Lower lobe of right lung (tissue), 2 donors: ENCODE measurements around the gene THSD8. TPM values are rescaled to one million over a fixed set of nuclear protein-coding genes. Genes with fewer than 3 reads are reported as not detected.
A peak's percentile ranks its signal among the peaks of the same experiment; 100 is the strongest.

ENCODE experiments used
- ATAC-seq, 2 donors: fragments of 200-7000 bp; cut with Tn5 transposase; one replicate each; pipeline ENCODE4 v1.9.1; 2020 to 2022; ENCODE audit warnings: mild to moderate bottlenecking in 2 of 2, moderate library complexity in 2 of 2
- DNase-seq: peaks from one replicate; pipeline ENCODE4 v3.0.0-alpha.2; 2020
- H3K27ac ChIP-seq: fragments of 200-600 bp; one replicate; pipeline ENCODE4 v1.8.0; 2022
- H3K27me3 ChIP-seq: fragments of 200-600 bp; one replicate; pipeline ENCODE4 v1.8.0; 2022; ENCODE audit warnings: low read depth
- H3K36me3 ChIP-seq: fragments of 200-600 bp; one replicate; pipeline ENCODE4 v1.8.0; 2022; ENCODE audit warnings: mild to moderate bottlenecking
- H3K4me1 ChIP-seq: fragments of 200-600 bp; one replicate; pipeline ENCODE4 v1.8.0; 2022
- H3K4me3 ChIP-seq: fragments of 200-600 bp; one replicate; pipeline ENCODE4 v1.8.0; 2022; ENCODE audit warnings: mild to moderate bottlenecking
- H3K9me3 ChIP-seq: fragments of 200-600 bp; one replicate; pipeline ENCODE4 v1.8.0; 2022
- intact Hi-C: fragments of 100-400 bp; cut with DNase I; formaldehyde crosslinking; loops from one replicate; pipeline ENCODE4 v1.11.0; 2022
- total RNA-seq: library from RNA; stranded (reverse); fragmentation: NEBNext Ultra II Directional; extraction: Animal tissue kit (Norgen Biotek cat#: 25700); gene quantifications from one replicate; pipeline ENCODE4 v1.2.1, GENCODE V29; 2021
- TF ChIP-seq, protein P1 (sequence below): fragments of 200-600 bp; IDR thresholded peaks from one replicate; pipeline ENCODE4 v1.8.0; 2022; ENCODE audit warnings: antibody characterized with exemption, mild to moderate bottlenecking
- donor health status: DM: no; HTN: yes; CAD: no; lungs with severe emphysema.

The THSD8 gene
- total RNA-seq, 1 donor from 2014 or later, result 1.5 TPM

- TF ChIP-seq, protein P1, sequence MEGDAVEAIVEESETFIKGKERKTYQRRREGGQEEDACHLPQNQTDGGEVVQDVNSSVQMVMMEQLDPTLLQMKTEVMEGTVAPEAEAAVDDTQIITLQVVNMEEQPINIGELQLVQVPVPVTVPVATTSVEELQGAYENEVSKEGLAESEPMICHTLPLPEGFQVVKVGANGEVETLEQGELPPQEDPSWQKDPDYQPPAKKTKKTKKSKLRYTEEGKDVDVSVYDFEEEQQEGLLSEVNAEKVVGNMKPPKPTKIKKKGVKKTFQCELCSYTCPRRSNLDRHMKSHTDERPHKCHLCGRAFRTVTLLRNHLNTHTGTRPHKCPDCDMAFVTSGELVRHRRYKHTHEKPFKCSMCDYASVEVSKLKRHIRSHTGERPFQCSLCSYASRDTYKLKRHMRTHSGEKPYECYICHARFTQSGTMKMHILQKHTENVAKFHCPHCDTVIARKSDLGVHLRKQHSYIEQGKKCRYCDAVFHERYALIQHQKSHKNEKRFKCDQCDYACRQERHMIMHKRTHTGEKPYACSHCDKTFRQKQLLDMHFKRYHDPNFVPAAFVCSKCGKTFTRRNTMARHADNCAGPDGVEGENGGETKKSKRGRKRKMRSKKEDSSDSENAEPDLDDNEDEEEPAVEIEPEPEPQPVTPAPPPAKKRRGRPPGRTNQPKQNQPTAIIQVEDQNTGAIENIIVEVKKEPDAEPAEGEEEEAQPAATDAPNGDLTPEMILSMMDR, result no peak
- no peak overlapping the region for H3K4me3 ChIP-seq
- H3K36me3 ChIP-seq, result no peaks in the 10 kb centered on the region
- peaks cover 13% of the 10 kb centered on the region for H3K4me1 ChIP-seq
- H3K27ac ChIP-seq, result no peak overlapping the region
- ATAC-seq (no peak), DNase-seq (no peak)
- intact Hi-C loops, result no loop called here
- no peaks in the 10 kb centered on the region for H3K9me3 ChIP-seq
- H3K27me3 ChIP-seq, result peaks cover 94% of the 10 kb centered on the region
Measured at GRCh38 chr19:12828494-12828893, 26.6 kb downstream of the THSD8 start.

DNA sequence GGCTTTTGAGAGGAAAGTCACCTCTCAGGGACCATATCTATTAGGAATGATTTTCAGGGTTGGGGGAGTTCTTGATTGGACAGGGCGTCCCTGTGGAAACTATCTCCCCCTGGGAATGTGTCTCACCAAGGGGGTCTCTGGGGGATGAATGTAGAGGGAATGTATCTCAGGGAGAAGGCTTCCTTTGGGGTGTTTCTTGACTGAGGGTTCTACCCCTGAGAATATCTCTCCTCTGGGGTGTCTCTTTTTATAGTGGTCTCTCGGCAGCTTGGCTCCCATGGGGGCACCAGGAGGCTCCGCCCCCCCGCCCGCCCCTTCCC, 31.5 kb downstream of the THSD8 start:
- DNase-seq (no peak), ATAC-seq (no peak)
- Histone ChIP-seq H3K27ac (no peak overlapping the region), H3K27me3 (peaks cover 90% of the 10 kb centered on the region), H3K36me3 (no peaks in the 10 kb centered on the region), H3K9me3 (no peaks in the 10 kb centered on the region), H3K4me1 (peaks cover 15% of the 10 kb centered on the region), H3K4me3 (peak overlapping the region; percentile 47)
- TF ChIP-seq, protein P1, result no peak
- intact Hi-C loops, result no loop called here

GRCh38 chr19:12833738-12834565, 32.1 kb downstream of the THSD8 start:
- Histone ChIP-seq H3K4me3 (peak overlapping the region; percentile 47), H3K27ac (no peak overlapping the region), H3K36me3 (no peaks in the 10 kb centered on the region), H3K27me3 (peaks cover 90% of the 10 kb centered on the region), H3K9me3 (no peaks in the 10 kb centered on the region), H3K4me1 (peaks cover 18% of the 10 kb centered on the region)
- DNase-seq, result no peak
- ATAC-seq, result peak; percentile 2 to 35
- intact Hi-C loops, result no loop called here
- TF ChIP-seq, protein P1, result no peak

DNA sequence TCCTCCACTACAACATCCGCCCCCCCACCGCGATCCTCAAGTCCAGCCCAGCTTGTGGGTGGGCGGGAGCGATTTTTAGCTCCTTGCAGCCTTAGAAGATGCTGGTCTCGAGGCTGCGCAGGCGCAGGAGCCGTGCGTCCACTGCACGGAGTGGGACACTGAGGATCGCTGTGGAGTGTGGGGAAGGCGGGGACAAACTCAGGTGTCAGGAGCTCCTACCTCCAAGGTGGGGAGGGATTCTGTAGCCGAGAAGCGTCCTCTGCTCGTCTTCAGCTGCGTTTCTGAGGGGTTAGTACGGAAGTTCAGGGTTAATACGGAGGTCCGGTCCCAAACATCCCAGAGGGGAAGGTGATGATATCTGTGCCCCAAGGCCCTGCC, 32.7 kb downstream of the THSD8 start, which contains the start of gene RTBDN:
Gene RTBDN (minus strand): TSS at position 14 of the 378 bp plus-strand sequence. CDS start 4,600 bp downstream, outside the sequence.
- TF ChIP-seq, protein P1, result no peak
- ATAC-seq (no peak), DNase-seq (no peak)
- Histone ChIP-seq H3K4me3 (peak within 1 kb of the TSS; percentile 47), H3K4me1 (peaks cover 18% of the 10 kb centered on the region), H3K27me3 (peaks cover 90% of the 10 kb centered on the region), H3K27ac (no peak within 1 kb of the TSS), H3K36me3 (no peaks in the 10 kb centered on the region), H3K9me3 (no peaks in the 10 kb centered on the region)
- intact Hi-C loops, result no loop called here

- Histone ChIP-seq H3K9me3 (no peaks in the 10 kb centered on the region), H3K4me1 (peaks cover 18% of the 10 kb centered on the region), H3K4me3 (no peak overlapping the region), H3K27me3 (peaks cover 90% of the 10 kb centered on the region), H3K27ac (no peak overlapping the region), H3K36me3 (no peaks in the 10 kb centered on the region)
- intact Hi-C loops, result no loop called here
- DNase-seq (peak; percentile 57), ATAC-seq (peak in 1 of 2 donors; percentile 2)
- TF ChIP-seq, protein P1, result no peak
Measured at GRCh38 chr19:12834976-12835757, 33.3 kb downstream of the THSD8 start.
